ENCODE results near the gene NAGS. TPM values are rescaled to one million over a fixed set of nuclear protein-coding genes. Genes with fewer than 3 reads are reported as not detected.

NAGS gene
- total and polyA plus RNA-seq, 8 donors = 0.09 to 1.8 (median 0.48) TPM

DNA sequence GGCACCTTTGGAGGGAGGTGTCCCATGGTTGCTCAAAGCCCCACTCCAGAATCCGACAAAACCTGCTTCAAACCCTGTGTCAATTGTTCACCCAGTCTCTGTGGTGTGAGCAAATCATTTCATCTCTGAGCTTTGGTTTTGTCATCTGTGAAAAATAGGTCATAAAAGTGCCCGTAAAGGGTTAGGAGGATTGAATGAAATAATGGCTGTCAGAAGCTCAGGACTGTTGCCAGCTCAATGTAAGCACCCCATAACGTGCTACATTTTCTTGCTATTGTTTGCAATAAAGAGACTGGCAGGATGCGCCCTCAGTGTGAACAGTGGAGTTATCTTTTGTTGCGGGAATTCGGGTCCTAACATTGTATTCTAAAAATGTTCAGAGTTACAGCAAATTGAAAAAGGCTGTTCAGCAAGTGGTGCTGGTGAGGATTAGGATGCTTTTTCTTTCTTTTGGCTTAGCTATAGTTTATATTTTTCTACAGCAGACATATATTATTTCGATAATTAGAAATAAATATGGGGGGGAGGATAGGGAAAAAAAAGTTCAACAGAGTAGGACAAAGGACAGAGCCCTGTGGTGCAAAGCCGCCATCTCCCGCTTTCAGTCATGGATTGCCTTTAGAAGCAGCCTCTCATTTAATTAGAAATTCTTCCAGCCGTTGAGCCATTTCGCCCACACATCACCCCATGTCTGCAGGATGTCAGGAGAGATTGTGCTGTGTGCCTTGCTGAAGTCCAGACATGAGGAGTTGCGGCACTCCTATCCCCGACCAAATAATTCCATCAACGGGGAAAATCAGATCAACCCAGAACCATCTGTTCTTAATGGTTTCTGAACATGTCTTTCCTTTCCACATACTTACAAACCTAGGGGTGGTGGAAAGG is 29.8 kb upstream of the NAGS start:
- ATAC-seq = no peak

GRCh38 chr17:43975898-43976297 is 28.5 kb upstream of the NAGS start:
- FAIRE-seq (no peak), DNase-seq (no peak), ATAC-seq (no peak)
- Histone ChIP-seq H3K4me3 (no peak overlapping the region), H3K27me3 (no peaks in the 10 kb centered on the region), H3K9me3 (no peaks in the 10 kb centered on the region), H3K27ac (no peak overlapping the region), H3K4me1 (no peaks in the 10 kb centered on the region), H3K36me3 (no peaks in the 10 kb centered on the region)
- WGBS, 2 donors = 72 to 81% methylated on average over 20 to 22 of the region's 27 CpGs
- no peak for TF ChIP-seq CTCF (IDR thresholded peaks at IDR 0.05)
- intact Hi-C loops (cut with DNase I) = no loop called here

More for the DNA sequence above, 29.8 kb upstream of the NAGS start:
- 48% methylated on average over 14 of the region's 14 CpGs for WGBS, 2 donors
- no peak for FAIRE-seq
- no peak for DNase-seq
- Histone ChIP-seq H3K36me3 (no peaks in the 10 kb centered on the region), H3K4me1 (no peaks in the 10 kb centered on the region), H3K27me3 (no peaks in the 10 kb centered on the region), H3K9me3 (no peaks in the 10 kb centered on the region), H3K4me3 (no peak overlapping the region), H3K27ac (no peak overlapping the region)
- intact Hi-C loops (cut with DNase I) = no loop called here
- TF ChIP-seq CTCF (IDR thresholded peaks at IDR 0.05) = no peak

DNA sequence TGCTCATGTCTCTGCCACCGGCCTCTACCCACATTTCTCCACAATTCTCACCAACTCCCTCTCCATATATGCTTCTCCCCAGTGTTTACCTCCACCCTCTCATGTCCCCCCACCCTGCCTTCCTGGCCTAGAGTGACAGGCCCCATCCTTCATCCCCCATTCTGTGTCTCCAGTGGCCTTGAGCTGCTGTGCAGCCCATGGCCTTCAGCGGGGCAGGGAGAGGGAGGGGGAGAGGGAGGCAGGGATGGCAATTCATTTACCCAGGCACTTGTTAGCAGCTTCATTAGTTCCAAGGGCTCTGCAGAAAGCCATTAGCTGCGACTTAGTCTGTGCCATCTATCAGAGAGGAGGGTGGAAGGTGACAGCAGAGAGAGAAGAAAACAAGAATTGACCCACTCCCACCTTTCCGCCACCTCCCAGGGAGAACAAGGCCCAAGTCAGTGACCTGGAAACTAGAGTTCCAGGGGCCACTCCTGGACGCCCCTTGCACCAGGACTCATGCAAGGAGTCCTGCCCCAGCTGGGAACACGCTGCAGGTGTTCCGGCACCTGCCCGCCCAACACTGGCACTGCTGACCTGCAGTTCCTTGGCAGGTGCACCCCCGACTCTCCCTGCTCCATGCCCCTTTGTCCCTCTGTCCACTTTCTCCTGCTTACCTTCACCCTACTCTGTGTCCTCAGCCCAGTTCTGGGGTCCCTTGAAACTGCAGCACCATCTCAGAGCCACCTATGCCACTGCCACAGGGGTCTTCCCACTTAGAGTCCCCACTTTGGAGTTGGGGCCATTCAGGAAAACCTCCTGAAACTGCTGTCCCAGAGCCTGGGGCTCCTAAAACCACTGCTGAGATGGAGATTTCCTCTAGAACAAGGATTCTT is 27.2 kb upstream of the NAGS start:
- ATAC-seq = peak in 2 of 4 donors; percentile 22 to 60
- H3K36me3 ChIP-seq = no peaks in the 10 kb centered on the region
- TF ChIP-seq CTCF (IDR thresholded peaks at IDR 0.05) = no peak
- H3K27me3 ChIP-seq = no peaks in the 10 kb centered on the region
- H3K4me3 ChIP-seq = no peak overlapping the region
- no peaks in the 10 kb centered on the region for H3K9me3 ChIP-seq
- FAIRE-seq = no peak
- no peak for DNase-seq
- no peak overlapping the region for H3K27ac ChIP-seq
- intact Hi-C loops (cut with DNase I) = no loop called here
- no peaks in the 10 kb centered on the region for H3K4me1 ChIP-seq
- WGBS, 2 donors = 59 to 74% methylated on average over 9 of the region's 9 CpGs

DNA sequence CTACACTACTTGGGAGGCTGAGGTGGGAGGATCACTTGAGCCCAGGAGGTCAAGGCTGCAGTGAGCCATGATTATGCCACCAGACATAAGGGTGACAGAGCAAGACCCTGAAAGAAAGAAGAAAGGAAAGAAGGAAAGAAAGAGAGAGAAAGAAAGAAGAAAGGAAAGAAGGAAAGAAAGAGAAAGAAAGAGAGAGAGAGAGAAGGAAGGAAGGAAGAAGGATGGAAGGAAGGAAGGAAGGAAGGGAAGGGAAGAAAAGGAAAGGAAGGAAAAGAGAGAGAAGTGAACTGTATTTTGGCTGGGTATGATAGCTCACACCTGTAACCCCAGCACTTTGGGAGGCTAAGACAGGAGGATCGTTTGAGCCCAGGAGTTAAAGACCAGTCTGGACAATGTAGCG is 26.3 kb upstream of the NAGS start:
- no peak for TF ChIP-seq CTCF (IDR thresholded peaks at IDR 0.05)
- DNase-seq (no peak), ATAC-seq (no peak), FAIRE-seq (no peak)
- no peaks in the 10 kb centered on the region for H3K9me3 ChIP-seq
- 69 to 73% methylated on average over 2 of the region's 2 CpGs for WGBS, 2 donors
- no peak overlapping the region for H3K4me3 ChIP-seq
- H3K27ac ChIP-seq = no peak overlapping the region
- no peaks in the 10 kb centered on the region for H3K4me1 ChIP-seq
- intact Hi-C loops (cut with DNase I) = no loop called here
- H3K27me3 ChIP-seq = peaks cover 0 to 7% (median 0%) of the 10 kb centered on the region in 4 donors
- H3K36me3 ChIP-seq = no peaks in the 10 kb centered on the region
